Measurements from ENCODE around the gene ARID5A.

DNA sequence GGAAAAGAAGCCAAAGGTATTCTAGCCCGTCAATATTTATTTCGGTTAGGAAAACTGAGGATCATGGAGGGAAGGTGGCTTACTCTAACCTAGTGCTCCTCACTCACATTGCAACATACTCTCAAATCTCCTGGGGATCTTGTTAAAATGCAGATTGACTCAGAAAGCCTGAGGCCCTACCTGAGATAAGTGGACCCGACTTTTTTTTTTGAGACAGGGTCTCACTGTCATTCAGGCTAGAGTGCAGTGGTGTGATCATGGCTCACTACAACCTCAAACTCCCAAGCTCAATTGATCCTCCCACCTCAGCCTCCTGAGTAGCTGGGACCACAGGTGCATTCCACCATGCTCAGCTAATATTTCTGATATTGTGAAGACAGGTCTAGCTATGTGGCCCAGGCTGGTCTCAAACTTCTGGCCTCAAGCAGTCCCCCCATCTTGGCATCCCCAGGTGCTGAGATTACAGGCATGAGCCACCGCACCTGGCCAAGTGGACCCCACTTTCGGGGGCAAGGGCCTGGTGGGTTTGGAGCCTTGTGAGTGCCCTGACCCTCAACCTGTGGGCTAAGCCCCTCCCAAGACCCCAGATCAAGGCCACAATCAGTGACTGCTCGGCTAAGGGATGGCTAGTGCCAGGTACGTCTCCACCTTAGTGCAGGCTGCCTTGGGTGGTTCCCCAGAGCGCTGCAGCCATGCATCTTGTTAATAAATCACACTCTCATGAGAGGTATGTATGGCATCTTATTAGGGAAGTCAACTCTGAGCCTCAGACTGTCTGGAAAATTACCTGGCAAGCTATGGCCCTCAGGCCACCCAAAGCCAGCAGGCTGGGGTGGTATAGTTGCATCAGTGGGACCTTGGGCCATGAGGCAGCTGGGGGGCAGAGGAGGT lies 30.3 kb upstream of the ARID5A start:
- no peak for TF ChIP-seq SUZ12 (IDR thresholded peaks at IDR 0.05; ENCODE audit: low read depth, low read length)
- TF ChIP-seq, protein P1, sequence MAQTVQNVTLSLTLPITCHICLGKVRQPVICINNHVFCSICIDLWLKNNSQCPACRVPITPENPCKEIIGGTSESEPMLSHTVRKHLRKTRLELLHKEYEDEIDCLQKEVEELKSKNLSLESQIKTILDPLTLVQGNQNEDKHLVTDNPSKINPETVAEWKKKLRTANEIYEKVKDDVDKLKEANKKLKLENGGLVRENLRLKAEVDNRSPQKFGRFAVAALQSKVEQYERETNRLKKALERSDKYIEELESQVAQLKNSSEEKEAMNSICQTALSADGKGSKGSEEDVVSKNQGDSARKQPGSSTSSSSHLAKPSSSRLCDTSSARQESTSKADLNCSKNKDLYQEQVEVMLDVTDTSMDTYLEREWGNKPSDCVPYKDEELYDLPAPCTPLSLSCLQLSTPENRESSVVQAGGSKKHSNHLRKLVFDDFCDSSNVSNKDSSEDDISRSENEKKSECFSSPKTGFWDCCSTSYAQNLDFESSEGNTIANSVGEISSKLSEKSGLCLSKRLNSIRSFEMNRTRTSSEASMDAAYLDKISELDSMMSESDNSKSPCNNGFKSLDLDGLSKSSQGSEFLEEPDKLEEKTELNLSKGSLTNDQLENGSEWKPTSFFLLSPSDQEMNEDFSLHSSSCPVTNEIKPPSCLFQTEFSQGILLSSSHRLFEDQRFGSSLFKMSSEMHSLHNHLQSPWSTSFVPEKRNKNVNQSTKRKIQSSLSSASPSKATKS (CRISPR knock-in tag; IDR thresholded peaks at IDR 0.05), result no peak
- no peak for TF ChIP-seq ZBTB7A (CRISPR knock-in tag; IDR thresholded peaks at IDR 0.05)
- no peak for TF ChIP-seq MEF2D (CRISPR knock-in tag; IDR thresholded peaks at IDR 0.05)
- TF ChIP-seq SETDB1 (CRISPR knock-in tag; IDR thresholded peaks at IDR 0.05; ENCODE audit: borderline replicate concordance), result no peak
- no peak for TF ChIP-seq POLR2A (IDR thresholded peaks at IDR 0.05; ENCODE audit: insufficient read depth in 1 of 2, low read depth in 2 of 2, low read length in 2 of 2)
- TF ChIP-seq GABPA (IDR thresholded peaks at IDR 0.05; ENCODE audit: low read depth, low read length), result no peak
- no peak for TF ChIP-seq GABPA (CRISPR knock-in tag; IDR thresholded peaks at IDR 0.05; ENCODE audit: low read depth)
- TF ChIP-seq SIN3A (IDR thresholded peaks at IDR 0.05; ENCODE audit: borderline replicate concordance, low read depth, low read length), result no peak
- TF ChIP-seq, protein P2, sequence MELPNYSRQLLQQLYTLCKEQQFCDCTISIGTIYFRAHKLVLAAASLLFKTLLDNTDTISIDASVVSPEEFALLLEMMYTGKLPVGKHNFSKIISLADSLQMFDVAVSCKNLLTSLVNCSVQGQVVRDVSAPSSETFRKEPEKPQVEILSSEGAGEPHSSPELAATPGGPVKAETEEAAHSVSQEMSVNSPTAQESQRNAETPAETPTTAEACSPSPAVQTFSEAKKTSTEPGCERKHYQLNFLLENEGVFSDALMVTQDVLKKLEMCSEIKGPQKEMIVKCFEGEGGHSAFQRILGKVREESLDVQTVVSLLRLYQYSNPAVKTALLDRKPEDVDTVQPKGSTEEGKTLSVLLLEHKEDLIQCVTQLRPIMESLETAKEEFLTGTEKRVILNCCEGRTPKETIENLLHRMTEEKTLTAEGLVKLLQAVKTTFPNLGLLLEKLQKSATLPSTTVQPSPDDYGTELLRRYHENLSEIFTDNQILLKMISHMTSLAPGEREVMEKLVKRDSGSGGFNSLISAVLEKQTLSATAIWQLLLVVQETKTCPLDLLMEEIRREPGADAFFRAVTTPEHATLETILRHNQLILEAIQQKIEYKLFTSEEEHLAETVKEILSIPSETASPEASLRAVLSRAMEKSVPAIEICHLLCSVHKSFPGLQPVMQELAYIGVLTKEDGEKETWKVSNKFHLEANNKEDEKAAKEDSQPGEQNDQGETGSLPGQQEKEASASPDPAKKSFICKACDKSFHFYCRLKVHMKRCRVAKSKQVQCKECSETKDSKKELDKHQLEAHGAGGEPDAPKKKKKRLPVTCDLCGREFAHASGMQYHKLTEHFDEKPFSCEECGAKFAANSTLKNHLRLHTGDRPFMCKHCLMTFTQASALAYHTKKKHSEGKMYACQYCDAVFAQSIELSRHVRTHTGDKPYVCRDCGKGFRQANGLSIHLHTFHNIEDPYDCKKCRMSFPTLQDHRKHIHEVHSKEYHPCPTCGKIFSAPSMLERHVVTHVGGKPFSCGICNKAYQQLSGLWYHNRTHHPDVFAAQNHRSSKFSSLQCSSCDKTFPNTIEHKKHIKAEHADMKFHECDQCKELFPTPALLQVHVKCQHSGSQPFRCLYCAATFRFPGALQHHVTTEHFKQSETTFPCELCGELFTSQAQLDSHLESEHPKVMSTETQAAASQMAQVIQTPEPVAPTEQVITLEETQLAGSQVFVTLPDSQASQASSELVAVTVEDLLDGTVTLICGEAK (IDR thresholded peaks at IDR 0.05), result no peak
- TF ChIP-seq, protein P2 (CRISPR knock-in tag; IDR thresholded peaks at IDR 0.05), result no peak
- no peak for TF ChIP-seq ZNF33A (CRISPR knock-in tag; IDR thresholded peaks at IDR 0.05; ENCODE audit: borderline replicate concordance)
- TF ChIP-seq HDAC6 (IDR thresholded peaks at IDR 0.05; ENCODE audit: low read depth, low read length), result no peak
- no peak for TF ChIP-seq ADNP (CRISPR knock-in tag; IDR thresholded peaks at IDR 0.05)
